Measurements from ENCODE around the gene ZNF652. TPM values are rescaled to one million over a fixed set of nuclear protein-coding genes. Genes with fewer than 3 reads are reported as not detected.

ZNF652 gene
- total RNA-seq, 2 experiments from 2014 or later: 33.7 to 34.9 TPM

DNA sequence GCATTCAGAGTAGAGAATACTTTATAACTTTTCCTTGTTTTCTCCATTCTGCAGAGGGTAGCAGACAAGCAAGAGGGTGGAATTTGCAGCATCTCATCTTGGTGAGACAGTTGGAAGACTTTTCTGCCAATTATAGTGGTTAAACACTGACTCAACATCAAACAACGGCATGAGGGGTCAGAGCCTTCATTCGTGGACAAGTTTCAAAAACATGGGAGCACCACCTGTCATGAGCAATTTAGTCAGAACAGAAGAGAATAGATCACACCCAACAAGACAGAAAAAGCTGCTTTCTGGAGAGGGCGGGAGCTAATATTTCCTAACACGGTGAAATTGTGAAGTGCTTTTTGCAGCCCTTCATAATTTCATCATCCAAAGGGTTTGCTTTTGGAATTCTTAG is 17.9 kb upstream of the ZNF652 start:
- H3K4me3 Mint-ChIP-seq: no peak overlapping the region
- H3K27ac ChIP-seq (ENCODE audit: low read depth in 1 of 2, low read length in 2 of 2): no peak overlapping the region
- no peaks in the 10 kb centered on the region for H3K9me3 Mint-ChIP-seq
- TF ChIP-seq, protein P1, sequence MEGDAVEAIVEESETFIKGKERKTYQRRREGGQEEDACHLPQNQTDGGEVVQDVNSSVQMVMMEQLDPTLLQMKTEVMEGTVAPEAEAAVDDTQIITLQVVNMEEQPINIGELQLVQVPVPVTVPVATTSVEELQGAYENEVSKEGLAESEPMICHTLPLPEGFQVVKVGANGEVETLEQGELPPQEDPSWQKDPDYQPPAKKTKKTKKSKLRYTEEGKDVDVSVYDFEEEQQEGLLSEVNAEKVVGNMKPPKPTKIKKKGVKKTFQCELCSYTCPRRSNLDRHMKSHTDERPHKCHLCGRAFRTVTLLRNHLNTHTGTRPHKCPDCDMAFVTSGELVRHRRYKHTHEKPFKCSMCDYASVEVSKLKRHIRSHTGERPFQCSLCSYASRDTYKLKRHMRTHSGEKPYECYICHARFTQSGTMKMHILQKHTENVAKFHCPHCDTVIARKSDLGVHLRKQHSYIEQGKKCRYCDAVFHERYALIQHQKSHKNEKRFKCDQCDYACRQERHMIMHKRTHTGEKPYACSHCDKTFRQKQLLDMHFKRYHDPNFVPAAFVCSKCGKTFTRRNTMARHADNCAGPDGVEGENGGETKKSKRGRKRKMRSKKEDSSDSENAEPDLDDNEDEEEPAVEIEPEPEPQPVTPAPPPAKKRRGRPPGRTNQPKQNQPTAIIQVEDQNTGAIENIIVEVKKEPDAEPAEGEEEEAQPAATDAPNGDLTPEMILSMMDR (IDR thresholded peaks at IDR 0.05): no peak
- H3K4me1 ChIP-seq (ENCODE audit: insufficient read depth, low read length): no peaks in the 10 kb centered on the region
- no peaks in the 10 kb centered on the region for H3K36me3 ChIP-seq (ENCODE audit: insufficient read depth, low read length)
- H3K27ac Mint-ChIP-seq: no peak overlapping the region
- no peak for ATAC-seq (ENCODE audit: poor library complexity)
- intact Hi-C loops (cut with DNase I, micrococcal nuclease): no loop called here
- no peaks in the 10 kb centered on the region for H3K27me3 Mint-ChIP-seq
- no peaks in the 10 kb centered on the region for H3K36me3 Mint-ChIP-seq (ENCODE audit: low read depth)
- ChIA-PET POLR2A (no interaction called here), CTCF (no interaction called here)
- no peaks in the 10 kb centered on the region for H3K9me3 ChIP-seq (ENCODE audit: control insufficient read depth in 1 of 2, insufficient read depth in 1 of 2, low read length in 2 of 2)
- DNase-seq: no peak
- no peaks in the 10 kb centered on the region for H3K27me3 ChIP-seq (ENCODE audit: control insufficient read depth in 1 of 2, insufficient read depth in 2 of 2, low read length in 2 of 2)
- no peaks in the 10 kb centered on the region for H3K4me1 Mint-ChIP-seq (ENCODE audit: low read depth)
- H3K4me3 ChIP-seq (ENCODE audit: low read length): no peak overlapping the region

DNA sequence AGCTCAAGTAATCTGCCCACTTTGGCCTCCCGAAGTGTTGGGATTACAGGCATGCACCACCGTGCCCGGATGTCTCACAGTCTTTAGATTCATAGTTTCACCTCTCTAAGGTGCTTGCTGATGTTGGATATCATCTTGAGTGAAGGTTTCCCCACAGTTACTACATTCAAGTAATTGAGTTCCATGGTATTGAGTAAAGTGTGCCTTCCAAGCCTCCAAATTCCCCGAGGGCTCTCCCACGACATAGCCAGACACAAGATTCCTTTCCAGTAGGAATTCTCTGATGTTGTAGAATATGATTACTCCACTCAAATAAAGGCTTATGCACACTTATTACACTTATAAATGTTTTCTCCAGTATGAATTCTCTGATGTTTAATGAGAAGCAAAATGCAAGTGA is 16.3 kb upstream of the ZNF652 start:
- CTCF ChIA-PET: interaction anchor here (1.9 kb wide), 1 partner anchor 10 kb away, joined by 3 read pairs; no protein-coding TSS in a partner anchor
- ATAC-seq (ENCODE audit: poor library complexity): no peak
- H3K4me1 Mint-ChIP-seq (ENCODE audit: low read depth): no peaks in the 10 kb centered on the region

DNA sequence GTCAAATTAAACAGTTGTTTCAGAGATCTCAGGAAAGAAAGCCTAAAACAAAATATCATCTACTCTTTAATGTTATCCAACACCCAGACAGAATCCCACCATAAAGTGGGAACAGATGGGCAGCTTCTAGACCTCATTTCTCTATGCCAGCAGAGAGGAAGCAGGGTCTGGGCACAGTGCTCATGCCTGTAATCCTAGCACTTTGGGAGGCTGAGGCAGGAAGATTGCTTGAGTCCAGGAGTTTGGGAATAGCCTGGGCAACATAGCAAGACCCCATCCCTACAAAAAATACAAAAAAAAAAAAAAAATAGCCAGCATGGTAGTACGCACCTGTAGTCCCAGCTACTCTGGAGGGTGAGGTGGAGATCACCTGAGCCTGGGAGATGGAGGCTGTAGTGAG is 13.5 kb upstream of the ZNF652 start:
- no peak overlapping the region for H3K27ac Mint-ChIP-seq
- no peaks in the 10 kb centered on the region for H3K27me3 Mint-ChIP-seq
- DNase-seq (no peak), ATAC-seq (ENCODE audit: poor library complexity) (no peak)
- no peaks in the 10 kb centered on the region for H3K9me3 ChIP-seq (ENCODE audit: control insufficient read depth in 1 of 2, insufficient read depth in 1 of 2, low read length in 2 of 2)
- no peaks in the 10 kb centered on the region for H3K4me1 Mint-ChIP-seq (ENCODE audit: low read depth)
- no peaks in the 10 kb centered on the region for H3K27me3 ChIP-seq (ENCODE audit: control insufficient read depth in 1 of 2, insufficient read depth in 2 of 2, low read length in 2 of 2)
- no peak overlapping the region for H3K4me3 Mint-ChIP-seq
- no peak overlapping the region for H3K27ac ChIP-seq (ENCODE audit: low read depth in 1 of 2, low read length in 2 of 2)
- H3K36me3 Mint-ChIP-seq (ENCODE audit: low read depth): no peaks in the 10 kb centered on the region
- CTCF ChIA-PET: no interaction called here
- H3K36me3 ChIP-seq (ENCODE audit: insufficient read depth, low read length): no peaks in the 10 kb centered on the region
- TF ChIP-seq, protein P1 (IDR thresholded peaks at IDR 0.05): no peak
- H3K9me3 Mint-ChIP-seq: no peaks in the 10 kb centered on the region
- POLR2A ChIA-PET: no interaction called here
- intact Hi-C loops (cut with DNase I, micrococcal nuclease): no loop called here
- H3K4me3 ChIP-seq (ENCODE audit: low read length): no peak overlapping the region
- no peaks in the 10 kb centered on the region for H3K4me1 ChIP-seq (ENCODE audit: insufficient read depth, low read length)

More for the DNA sequence above, 16.3 kb upstream of the ZNF652 start:
- Mint-ChIP-seq H3K9me3 (no peaks in the 10 kb centered on the region), H3K27ac (no peak overlapping the region), H3K36me3 (ENCODE audit: low read depth) (no peaks in the 10 kb centered on the region), H3K27me3 (no peaks in the 10 kb centered on the region), H3K4me3 (no peak overlapping the region)
- no peak overlapping the region for H3K4me3 ChIP-seq (ENCODE audit: low read length)
- intact Hi-C loops (cut with DNase I, micrococcal nuclease): no loop called here
- H3K36me3 ChIP-seq (ENCODE audit: insufficient read depth, low read length): no peaks in the 10 kb centered on the region
- no peaks in the 10 kb centered on the region for H3K9me3 ChIP-seq (ENCODE audit: control insufficient read depth in 1 of 2, insufficient read depth in 1 of 2, low read length in 2 of 2)
- H3K27me3 ChIP-seq (ENCODE audit: control insufficient read depth in 1 of 2, insufficient read depth in 2 of 2, low read length in 2 of 2): no peaks in the 10 kb centered on the region
- TF ChIP-seq, protein P1 (IDR thresholded peaks at IDR 0.05): no peak
- H3K27ac ChIP-seq (ENCODE audit: low read depth in 1 of 2, low read length in 2 of 2): no peak overlapping the region
- H3K4me1 ChIP-seq (ENCODE audit: insufficient read depth, low read length): no peaks in the 10 kb centered on the region
- POLR2A ChIA-PET: no interaction called here
- no peak for DNase-seq
